GM19328 (cell line): ENCODE data around the gene ARL15.

Experiments used
- ATAC-seq: cut with Tn5 transposase; IDR thresholded peaks from one replicate; pipeline ENCODE4 v1.9.1; 2021; ENCODE audit warnings: mild to moderate bottlenecking, moderate library complexity; ENCODE audit not compliant: unreplicated experiment

ARL15 gene

DNA sequence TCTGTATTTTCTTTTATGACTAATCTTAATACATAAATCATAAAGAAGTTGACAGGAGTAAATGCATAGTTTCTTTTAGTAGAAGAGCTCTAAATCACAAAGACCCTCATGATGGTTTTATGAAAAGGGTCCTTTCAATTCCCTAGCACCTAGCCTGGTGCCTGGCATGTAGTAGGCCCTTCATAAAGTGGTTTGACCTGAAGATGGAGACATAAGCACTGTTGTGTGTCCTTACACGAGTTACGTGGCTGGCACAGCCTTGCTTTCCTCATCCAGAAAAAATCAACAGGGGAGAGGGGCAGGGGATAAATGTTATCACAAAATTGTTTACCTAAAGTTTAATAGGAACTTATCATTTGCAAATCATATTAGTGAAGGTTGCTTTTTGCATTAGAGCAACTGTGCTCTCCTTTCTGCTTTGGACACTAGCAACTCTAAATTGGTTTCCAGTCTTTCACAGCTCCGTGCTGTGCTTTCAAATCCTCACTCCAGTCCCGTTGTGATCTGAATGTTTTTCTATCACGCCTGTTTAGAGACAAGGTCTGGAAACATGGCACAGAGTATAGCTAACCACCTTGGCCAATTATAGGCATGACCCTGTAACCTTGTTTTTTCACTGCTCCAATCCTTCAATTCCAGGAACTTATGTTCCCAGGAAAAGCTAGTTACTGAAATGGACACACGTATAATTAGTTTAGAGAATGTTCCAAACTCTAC, 55.7 kb downstream of the ARL15 start:
- no peak for ATAC-seq

GRCh38 chr5:54251981-54252380, 58.4 kb downstream of the ARL15 start:
- no peak for ATAC-seq

GRCh38 chr5:54249210-54250028, 61.0 kb downstream of the ARL15 start:
- peak; percentile 48 for ATAC-seq

GRCh38 chr5:54247226-54247625, 63.1 kb downstream of the ARL15 start:
- ATAC-seq = no peak

DNA sequence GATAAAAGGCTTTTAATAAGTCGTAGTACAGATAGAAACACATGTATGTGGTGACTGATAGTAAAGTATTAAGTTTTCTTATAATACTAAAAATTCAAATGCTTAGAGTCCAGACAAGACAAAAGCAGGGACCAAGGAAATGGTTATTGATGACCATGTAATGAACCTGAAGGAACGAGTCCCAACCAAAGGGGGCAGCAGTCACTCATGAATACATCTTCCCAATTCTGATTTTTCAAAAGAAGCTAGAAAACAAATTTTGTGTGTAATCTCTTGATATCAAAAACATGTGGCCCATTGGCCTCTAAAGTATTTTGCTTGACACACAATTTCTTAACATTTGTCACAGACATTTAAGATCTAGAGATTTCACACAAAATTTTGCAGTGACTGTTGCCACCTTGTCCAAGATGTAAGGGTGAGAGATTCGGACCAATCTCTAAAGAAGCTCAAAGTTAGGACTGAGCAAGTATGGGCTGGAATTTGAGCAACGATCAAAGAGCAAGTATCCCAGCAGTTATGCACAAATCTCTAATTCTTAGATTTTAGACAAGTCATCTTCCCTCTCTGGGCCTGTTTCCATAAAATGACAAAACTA, 66.8 kb downstream of the ARL15 start:
- no peak for ATAC-seq

GRCh38 chr5:54242297-54242696, 68.1 kb downstream of the ARL15 start:
- no peak for ATAC-seq

GRCh38 chr5:54234304-54234933, 76.0 kb downstream of the ARL15 start:
- no peak for ATAC-seq

DNA sequence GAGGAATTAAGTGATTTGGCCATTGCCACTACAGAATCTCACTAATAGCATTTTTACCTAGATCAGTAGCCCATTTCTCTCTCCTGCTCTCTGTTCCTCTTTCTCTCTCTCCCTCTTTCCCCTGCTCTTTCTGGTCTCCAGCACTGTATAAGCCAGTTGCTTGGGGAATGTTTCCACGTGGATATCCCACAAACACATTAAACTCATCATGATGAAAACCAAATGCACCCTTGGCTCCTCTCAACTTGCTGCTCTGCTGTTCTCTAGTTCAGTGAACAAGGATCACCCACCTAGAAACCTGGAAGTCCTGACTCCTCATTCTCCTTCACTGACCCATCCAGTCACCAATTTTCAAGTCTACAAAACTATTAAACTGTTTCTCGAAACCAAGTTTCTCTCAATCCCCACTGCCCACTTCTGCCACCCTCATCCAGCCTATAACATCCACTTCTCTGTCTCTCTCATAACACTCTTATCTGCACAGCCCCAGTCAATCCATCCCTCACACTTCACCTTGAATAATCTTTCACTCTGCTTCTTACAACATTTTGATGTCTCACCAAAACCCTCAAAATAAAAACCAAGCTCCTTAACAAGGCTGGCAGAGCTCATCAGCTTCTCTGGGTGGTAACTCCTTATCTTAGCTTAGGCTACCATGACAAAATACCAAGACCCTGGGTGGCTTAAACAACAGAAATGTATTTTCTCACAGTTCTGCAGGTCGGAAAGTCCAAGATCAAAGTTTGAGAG, 79.3 kb downstream of the ARL15 start:
- ATAC-seq = no peak

- peak; percentile 92 for ATAC-seq
Measured at GRCh38 chr5:54229041-54229780, 81.2 kb downstream of the ARL15 start.

DNA sequence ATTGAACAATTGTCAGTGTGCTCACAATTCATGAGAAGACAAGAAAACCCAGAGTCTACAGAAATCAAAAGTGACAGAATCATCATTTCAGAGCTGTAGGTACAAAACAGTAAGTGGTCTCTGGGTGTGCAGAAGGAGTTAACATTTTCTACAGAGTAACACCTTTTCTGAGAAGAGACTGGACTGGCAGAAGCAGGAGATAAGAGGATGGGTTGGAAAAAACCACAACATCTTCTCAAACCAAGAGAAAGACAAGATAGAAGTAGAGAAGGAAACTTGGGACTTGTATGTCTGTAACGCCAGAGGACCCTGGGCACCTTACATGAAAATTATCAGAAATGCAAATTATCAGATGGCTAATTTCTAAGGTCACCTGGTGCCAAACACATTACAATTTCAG, 82.6 kb downstream of the ARL15 start:
- ATAC-seq = no peak

DNA sequence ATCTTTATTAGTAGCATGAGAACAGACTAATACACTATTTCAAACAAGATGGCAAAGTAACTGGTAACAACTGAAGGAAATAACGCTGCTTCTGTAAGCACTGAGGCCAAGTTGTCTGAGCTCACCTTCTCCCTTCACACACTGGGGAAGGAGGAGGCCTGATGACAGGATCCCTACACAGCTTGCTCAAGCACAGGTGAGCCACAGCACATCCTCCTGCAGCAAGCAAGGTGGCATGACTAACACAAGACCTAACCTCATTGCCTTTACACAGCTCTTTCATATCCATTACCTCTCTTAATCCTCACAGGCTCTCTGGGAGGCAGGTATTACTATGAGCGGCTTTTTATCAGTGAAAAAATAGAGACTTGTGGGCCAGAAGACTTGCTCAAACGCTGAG, 83.3 kb downstream of the ARL15 start:
- ATAC-seq = no peak

DNA sequence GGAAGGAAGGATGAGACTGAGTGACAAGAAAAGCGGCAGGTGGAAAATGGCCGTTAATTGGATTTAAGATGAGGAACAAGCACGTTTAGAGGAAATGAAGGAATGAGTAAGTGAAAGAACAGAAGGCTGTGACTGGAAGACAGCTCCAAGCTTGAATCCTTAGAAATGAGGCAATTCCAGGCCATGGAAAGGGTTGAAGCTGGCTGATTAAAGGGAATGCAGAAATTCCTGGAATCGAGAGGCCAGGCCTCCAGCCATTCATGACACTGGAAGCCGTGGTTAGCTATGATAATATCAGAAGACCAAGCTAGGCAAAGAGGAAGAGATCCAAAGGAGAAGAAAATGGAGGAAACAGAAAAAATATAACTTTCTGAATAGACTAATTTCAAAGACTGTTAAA, 84.2 kb downstream of the ARL15 start:
- no peak for ATAC-seq

GRCh38 chr5:54224103-54224826, 86.1 kb downstream of the ARL15 start:
- no peak for ATAC-seq

DNA sequence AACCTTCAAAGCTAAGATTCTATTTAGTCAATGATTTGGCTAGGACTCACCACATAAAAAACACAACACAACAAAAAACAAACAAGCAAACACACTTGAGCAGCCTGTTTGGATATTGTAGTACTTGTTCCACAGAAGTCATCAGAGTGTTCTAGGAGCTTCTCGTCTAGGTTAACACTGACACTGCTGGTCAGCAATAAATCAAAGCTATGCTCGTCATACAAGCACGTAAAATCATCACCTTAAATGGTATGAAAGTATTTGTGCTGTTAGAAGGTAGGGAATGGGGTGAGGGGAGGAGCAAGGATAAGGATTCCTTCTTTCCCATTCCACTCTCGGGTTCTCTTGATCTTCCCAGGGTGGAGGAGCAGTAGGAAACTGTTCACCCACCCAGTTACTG, 88.0 kb downstream of the ARL15 start:
- no peak for ATAC-seq

- no peak for ATAC-seq
Measured at GRCh38 chr5:54221135-54221534, 89.2 kb downstream of the ARL15 start.

- no peak for ATAC-seq
Measured at GRCh38 chr5:54220230-54221040, 89.9 kb downstream of the ARL15 start.

- no peak for ATAC-seq
Measured at GRCh38 chr5:54217826-54218503, 92.4 kb downstream of the ARL15 start.

- ATAC-seq = no peak
Measured at GRCh38 chr5:54215233-54215736, 95.1 kb downstream of the ARL15 start.
